ENCODE measurements around the gene NTM.

The NTM gene

DNA sequence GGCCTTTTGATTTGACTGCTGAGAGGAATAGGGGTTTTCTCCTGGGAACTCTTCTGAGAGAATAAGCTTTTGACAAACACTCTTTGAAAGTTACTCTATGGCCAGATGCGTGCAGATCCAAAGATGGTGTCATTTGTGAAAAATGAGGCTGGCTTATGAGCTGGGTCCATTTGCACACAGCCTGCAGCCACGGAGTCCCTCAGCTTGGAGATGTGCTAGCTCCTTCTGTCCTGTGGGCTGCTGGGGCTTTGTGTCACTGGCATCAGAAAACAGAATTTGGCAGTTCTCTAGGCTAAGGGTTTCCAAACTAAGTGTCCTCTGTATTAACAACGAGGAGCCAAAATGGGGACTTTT, 702.4 kb downstream of the NTM start:
- DNase-seq = peak; percentile 85
- no peak overlapping the region for H2AFZ ChIP-seq (ENCODE audit: low read depth, low read length)
- WGBS = 20% methylated on average over 3 of the region's 3 CpGs

DNA sequence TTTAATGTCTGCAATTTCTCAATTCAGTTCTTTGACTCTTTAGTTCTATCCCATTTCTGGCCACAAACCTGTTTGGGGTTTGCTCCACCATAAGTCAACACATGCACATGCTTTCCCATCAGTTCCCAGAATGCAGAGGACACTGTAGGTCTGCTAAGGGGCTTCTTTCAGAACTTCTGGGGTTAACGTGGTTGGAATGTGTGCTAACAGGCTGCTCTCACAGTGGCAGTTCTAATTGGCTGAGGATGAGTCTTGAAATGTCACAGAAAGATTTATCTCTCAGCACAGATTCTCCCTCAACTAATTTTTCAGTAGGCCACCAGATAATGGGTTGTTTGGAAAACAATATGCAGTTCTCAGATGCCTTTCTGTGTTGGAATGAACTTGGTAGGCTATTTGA, 703.4 kb downstream of the NTM start:
- peaks cover 0 to 18% of the 10 kb centered on the region in 2 experiments for H3K36me3 ChIP-seq (ENCODE audit: control insufficient read depth in 1 of 2, insufficient read depth in 2 of 2, low read depth in 1 of 2, low read length in 2 of 2)
- no CpG with 5 or more reads among the region's 1 CpG for WGBS
- peak; percentile 46 for DNase-seq

More for the DNA sequence above, 702.4 kb downstream of the NTM start:
- peak overlapping the region in 1 of 2 experiments; percentile 87 for H3K4ac ChIP-seq (ENCODE audit: low read depth in 1 of 2, low read length in 2 of 2)
- H3K9ac ChIP-seq (ENCODE audit: low read length) = peak overlapping the region; percentile 86
- peak overlapping the region in 1 of 2 experiments; percentile 44 for H3K4me3 ChIP-seq (ENCODE audit: insufficient read depth in 1 of 2, low read depth in 1 of 2, low read length in 2 of 2)
- H3K79me1 ChIP-seq (replicated peaks; ENCODE audit: low read length, poor library complexity, severe bottlenecking) = peaks cover 13% of the 10 kb centered on the region
- H3K18ac ChIP-seq (ENCODE audit: low read depth in 1 of 2, low read length in 2 of 2) = peak overlapping the region; percentile 96 to 99
- no peak overlapping the region for H3K23ac ChIP-seq (ENCODE audit: low read length in 2 of 2)
- H2BK12ac ChIP-seq (ENCODE audit: low read length in 2 of 2) = peak overlapping the region; percentile 92 to 97
- no peaks in the 10 kb centered on the region for H3K9me3 ChIP-seq (ENCODE audit: control insufficient read depth, low read length)
- no peaks in the 10 kb centered on the region for H3K27me3 ChIP-seq (ENCODE audit: control insufficient read depth in 1 of 2, insufficient read depth in 1 of 2, low read length in 2 of 2)
- H4K91ac ChIP-seq (ENCODE audit: low read length) = peak overlapping the region; percentile 97
- H3K4me1 ChIP-seq (ENCODE audit: control insufficient read depth, insufficient read depth, low read depth, low read length) = peaks cover 9% of the 10 kb centered on the region
- no peak overlapping the region for H3K4me2 ChIP-seq (ENCODE audit: low read length, poor library complexity, severe bottlenecking)
- peak overlapping the region; percentile 100 for H3K27ac ChIP-seq (ENCODE audit: low read length, poor library complexity, severe bottlenecking)
- peaks cover 0 to 15% of the 10 kb centered on the region in 2 experiments for H3K36me3 ChIP-seq (ENCODE audit: control insufficient read depth in 1 of 2, insufficient read depth in 2 of 2, low read depth in 1 of 2, low read length in 2 of 2)
- peak overlapping the region; percentile 99 for H4K8ac ChIP-seq (ENCODE audit: low read length)
- H2BK15ac ChIP-seq (ENCODE audit: low read depth, poor library complexity, severe bottlenecking) = peak overlapping the region; percentile 99
- H2BK5ac ChIP-seq (ENCODE audit: low read depth, low read length, poor library complexity, severe bottlenecking) = peak overlapping the region; percentile 99
- H2BK120ac ChIP-seq (ENCODE audit: low read depth, low read length) = peak overlapping the region; percentile 97
- peak overlapping the region in 1 of 2 experiments; percentile 69 for H3K14ac ChIP-seq (ENCODE audit: low read length in 2 of 2)
- peak overlapping the region; percentile 99 for H2AK5ac ChIP-seq (ENCODE audit: low read length, severe bottlenecking)

DNA sequence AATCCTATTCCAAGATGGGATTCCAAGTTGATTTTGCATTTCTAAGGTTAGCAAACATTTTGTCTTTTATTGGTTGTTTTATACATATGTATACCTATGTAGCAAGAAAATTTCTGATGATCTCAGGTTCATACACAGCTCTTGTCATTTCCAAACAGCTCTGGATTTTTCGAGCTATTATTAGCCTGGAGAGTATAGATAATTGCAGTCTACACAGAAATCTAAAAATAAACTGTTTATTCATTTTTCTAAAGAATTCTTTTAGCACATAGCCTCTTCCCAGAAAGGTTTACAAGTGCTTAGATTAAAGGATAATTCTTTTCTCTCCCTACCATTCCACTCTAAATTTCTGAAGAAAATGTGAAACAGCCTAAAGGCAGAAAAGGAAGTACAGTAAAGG, 705.0 kb downstream of the NTM start:
- Histone ChIP-seq H3K79me1 (replicated peaks; ENCODE audit: low read length, poor library complexity, severe bottlenecking) (peaks cover 21% of the 10 kb centered on the region), H2BK5ac (ENCODE audit: low read depth, low read length, poor library complexity, severe bottlenecking) (no peak overlapping the region), H2BK15ac (ENCODE audit: low read depth, poor library complexity, severe bottlenecking) (no peak overlapping the region), H3K27me3 (ENCODE audit: control insufficient read depth in 1 of 2, insufficient read depth in 1 of 2, low read length in 2 of 2) (no peaks in the 10 kb centered on the region), H3K36me3 (ENCODE audit: control insufficient read depth in 1 of 2, insufficient read depth in 2 of 2, low read depth in 1 of 2, low read length in 2 of 2) (peaks cover 0 to 6% of the 10 kb centered on the region in 2 experiments), H3K4me2 (ENCODE audit: low read length, poor library complexity, severe bottlenecking) (no peak overlapping the region), H2BK120ac (ENCODE audit: low read depth, low read length) (no peak overlapping the region), H3K18ac (ENCODE audit: low read depth in 1 of 2, low read length in 2 of 2) (no peak overlapping the region), H3K23ac (ENCODE audit: low read length in 2 of 2) (no peak overlapping the region), H2AK5ac (ENCODE audit: low read length, severe bottlenecking) (no peak overlapping the region), H4K8ac (ENCODE audit: low read length) (no peak overlapping the region), H3K9ac (ENCODE audit: low read length) (no peak overlapping the region), H4K91ac (ENCODE audit: low read length) (no peak overlapping the region), H3K9me3 (ENCODE audit: control insufficient read depth, low read length) (no peaks in the 10 kb centered on the region), H2BK12ac (ENCODE audit: low read length in 2 of 2) (no peak overlapping the region), H3K4ac (ENCODE audit: low read depth in 1 of 2, low read length in 2 of 2) (no peak overlapping the region), H3K4me3 (ENCODE audit: insufficient read depth in 1 of 2, low read depth in 1 of 2, low read length in 2 of 2) (no peak overlapping the region), H2AFZ (ENCODE audit: low read depth, low read length) (no peak overlapping the region), H3K4me1 (ENCODE audit: control insufficient read depth, insufficient read depth, low read depth, low read length) (peaks cover 9% of the 10 kb centered on the region), H3K14ac (ENCODE audit: low read length in 2 of 2) (no peak overlapping the region), H3K27ac (ENCODE audit: low read length, poor library complexity, severe bottlenecking) (no peak overlapping the region)
- peak; percentile 68 for DNase-seq
- no CpG with 5 or more reads among the region's 1 CpG for WGBS

More for the DNA sequence above, 703.4 kb downstream of the NTM start:
- H3K4me2 ChIP-seq (ENCODE audit: low read length, poor library complexity, severe bottlenecking) = no peak overlapping the region
- H2AFZ ChIP-seq (ENCODE audit: low read depth, low read length) = no peak overlapping the region
- H3K23ac ChIP-seq (ENCODE audit: low read length in 2 of 2) = peak overlapping the region in 1 of 2 experiments; percentile 46
- H2BK120ac ChIP-seq (ENCODE audit: low read depth, low read length) = peak overlapping the region; percentile 90
- H3K27ac ChIP-seq (ENCODE audit: low read length, poor library complexity, severe bottlenecking) = peak overlapping the region; percentile 100
- no peak overlapping the region for H3K4me3 ChIP-seq (ENCODE audit: insufficient read depth in 1 of 2, low read depth in 1 of 2, low read length in 2 of 2)
- peak overlapping the region; percentile 92 for H4K91ac ChIP-seq (ENCODE audit: low read length)
- peak overlapping the region; percentile 31 for H2BK5ac ChIP-seq (ENCODE audit: low read depth, low read length, poor library complexity, severe bottlenecking)
- peaks cover 18% of the 10 kb centered on the region for H3K79me1 ChIP-seq (replicated peaks; ENCODE audit: low read length, poor library complexity, severe bottlenecking)
- H3K4me1 ChIP-seq (ENCODE audit: control insufficient read depth, insufficient read depth, low read depth, low read length) = peaks cover 9% of the 10 kb centered on the region
- peak overlapping the region; percentile 46 for H2BK15ac ChIP-seq (ENCODE audit: low read depth, poor library complexity, severe bottlenecking)
- H2BK12ac ChIP-seq (ENCODE audit: low read length in 2 of 2) = peak overlapping the region; percentile 61 to 97
- H3K27me3 ChIP-seq (ENCODE audit: control insufficient read depth in 1 of 2, insufficient read depth in 1 of 2, low read length in 2 of 2) = no peaks in the 10 kb centered on the region
- H3K9me3 ChIP-seq (ENCODE audit: control insufficient read depth, low read length) = no peaks in the 10 kb centered on the region
- peak overlapping the region; percentile 34 to 97 for H3K4ac ChIP-seq (ENCODE audit: low read depth in 1 of 2, low read length in 2 of 2)
- peak overlapping the region; percentile 99 for H2AK5ac ChIP-seq (ENCODE audit: low read length, severe bottlenecking)
- H3K14ac ChIP-seq (ENCODE audit: low read length in 2 of 2) = no peak overlapping the region
- H3K18ac ChIP-seq (ENCODE audit: low read depth in 1 of 2, low read length in 2 of 2) = peak overlapping the region; percentile 44 to 94
- peak overlapping the region; percentile 86 for H3K9ac ChIP-seq (ENCODE audit: low read length)
- H4K8ac ChIP-seq (ENCODE audit: low read length) = peak overlapping the region; percentile 78

DNA sequence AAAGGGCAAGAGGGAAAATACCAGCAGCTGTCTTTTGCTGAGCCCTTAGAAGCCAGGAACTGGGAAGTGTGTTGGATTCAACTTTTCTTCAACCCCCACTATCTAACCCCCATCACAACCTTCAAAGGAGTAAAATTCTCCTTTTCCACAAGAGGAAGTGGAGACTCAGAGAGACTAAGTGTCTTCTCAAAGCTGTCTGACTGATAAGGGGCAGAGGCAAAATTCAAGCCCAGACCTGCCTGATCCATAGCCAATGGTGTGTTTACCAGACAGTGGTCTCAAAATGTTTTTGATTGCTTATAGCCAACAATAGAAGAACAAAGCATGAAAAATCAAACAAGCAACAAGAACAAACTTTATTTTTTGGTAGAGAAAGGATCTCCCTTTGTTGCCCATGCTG, 707.0 kb downstream of the NTM start:
- Histone ChIP-seq H3K4ac (ENCODE audit: low read depth in 1 of 2, low read length in 2 of 2) (no peak overlapping the region), H2BK15ac (ENCODE audit: low read depth, poor library complexity, severe bottlenecking) (no peak overlapping the region), H3K9ac (ENCODE audit: low read length) (no peak overlapping the region), H2AK5ac (ENCODE audit: low read length, severe bottlenecking) (peak overlapping the region; percentile 47), H3K23ac (ENCODE audit: low read length in 2 of 2) (no peak overlapping the region), H2BK120ac (ENCODE audit: low read depth, low read length) (no peak overlapping the region), H2BK5ac (ENCODE audit: low read depth, low read length, poor library complexity, severe bottlenecking) (no peak overlapping the region), H2AFZ (ENCODE audit: low read depth, low read length) (no peak overlapping the region), H3K27ac (ENCODE audit: low read length, poor library complexity, severe bottlenecking) (no peak overlapping the region), H3K79me1 (replicated peaks; ENCODE audit: low read length, poor library complexity, severe bottlenecking) (peaks cover 28% of the 10 kb centered on the region), H3K4me2 (ENCODE audit: low read length, poor library complexity, severe bottlenecking) (no peak overlapping the region), H3K18ac (ENCODE audit: low read depth in 1 of 2, low read length in 2 of 2) (peak overlapping the region in 1 of 2 experiments; percentile 67), H3K9me3 (ENCODE audit: control insufficient read depth, low read length) (peaks cover under 1% of the 10 kb centered on the region), H4K8ac (ENCODE audit: low read length) (no peak overlapping the region), H3K27me3 (ENCODE audit: control insufficient read depth in 1 of 2, insufficient read depth in 1 of 2, low read length in 2 of 2) (no peaks in the 10 kb centered on the region), H3K14ac (ENCODE audit: low read length in 2 of 2) (no peak overlapping the region), H2BK12ac (ENCODE audit: low read length in 2 of 2) (peak overlapping the region in 1 of 2 experiments; percentile 42), H3K4me1 (ENCODE audit: control insufficient read depth, insufficient read depth, low read depth, low read length) (peaks cover 8% of the 10 kb centered on the region), H3K36me3 (ENCODE audit: control insufficient read depth in 1 of 2, insufficient read depth in 2 of 2, low read depth in 1 of 2, low read length in 2 of 2) (peaks cover 0 to 3% of the 10 kb centered on the region in 2 experiments), H4K91ac (ENCODE audit: low read length) (no peak overlapping the region), H3K4me3 (ENCODE audit: insufficient read depth in 1 of 2, low read depth in 1 of 2, low read length in 2 of 2) (no peak overlapping the region)
- no peak for DNase-seq

Data from mesenchymal stem cell (in vitro differentiated cells and primary cell).